Measurements from ENCODE around the gene PDILT. TPM values are rescaled to one million over a fixed set of nuclear protein-coding genes. Genes with fewer than 3 reads are reported as not detected.

Gene PDILT
- total and polyA plus RNA-seq, 2 of the 8 experiments (the other 6 are each of a cell fraction or from before 2014, with no cell fraction given): not detected

DNA sequence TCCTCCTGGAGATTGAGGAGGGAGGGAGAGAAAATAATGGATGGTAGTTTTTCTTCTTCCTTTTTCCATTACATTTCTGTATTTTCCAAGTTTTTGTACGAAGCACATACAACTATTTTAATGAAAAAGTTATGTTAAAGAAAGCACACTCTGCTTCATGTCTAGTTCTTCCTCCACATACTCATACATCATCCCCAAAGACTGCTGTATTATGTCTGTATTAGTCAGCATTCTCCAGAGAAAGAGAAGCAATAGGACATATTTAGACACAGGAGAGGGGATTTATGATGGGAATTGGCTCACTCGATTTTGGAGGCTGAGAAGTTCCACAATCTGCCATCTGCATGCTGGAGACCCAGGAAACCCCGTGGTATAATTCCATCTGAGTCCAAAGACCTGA is 36.7 kb upstream of the PDILT start:
- Histone ChIP-seq H3K23me2 (ENCODE audit: low read depth, low read length) (no peaks in the 10 kb centered on the region), H3K27me3 (replicated peaks in 1 of 4; ENCODE audit: control insufficient read depth in 3 of 4, extremely low read depth in 1 of 4, insufficient read depth in 3 of 4, low read length in 3 of 4) (no peaks in the 10 kb centered on the region), H3K4ac (replicated peaks; ENCODE audit: insufficient read length, low read depth, low read length) (no peak overlapping the region), H2BK12ac (ENCODE audit: low read depth, low read length) (no peak overlapping the region), H4K20me1 (replicated peaks in 1 of 2; ENCODE audit: control insufficient read depth in 1 of 2, insufficient read depth in 2 of 2, low read length in 2 of 2) (no peaks in the 10 kb centered on the region), H2BK20ac (ENCODE audit: low read length) (no peak overlapping the region), H4K8ac (ENCODE audit: extremely low read depth, insufficient read depth, low read length) (no peak overlapping the region), H3K23ac (ENCODE audit: insufficient read length) (no peak overlapping the region), H3K36me3 (ENCODE audit: control insufficient read depth in 2 of 4, insufficient read depth in 4 of 4, low read length in 3 of 4) (no peaks in the 10 kb centered on the region), H3K56ac (replicated peaks; ENCODE audit: insufficient read length, low read depth, low read length) (no peak overlapping the region), H2AK5ac (ENCODE audit: low read depth, low read length) (no peak overlapping the region), H3K4me2 (ENCODE audit: insufficient read depth in 1 of 2, low read depth in 2 of 2, low read length in 2 of 2) (no peak overlapping the region), H3K79me1 (ENCODE audit: low read depth, low read length) (no peaks in the 10 kb centered on the region), H2BK15ac (ENCODE audit: low read length) (no peak overlapping the region), H2BK120ac (replicated peaks; ENCODE audit: low read depth, low read length) (no peak overlapping the region), H3K9me3 (ENCODE audit: insufficient read depth in 2 of 2, low read depth in 1 of 2, low read length in 1 of 2) (no peaks in the 10 kb centered on the region), H2BK5ac (ENCODE audit: low read depth, low read length) (no peak overlapping the region), H3K18ac (ENCODE audit: extremely low read depth, low read length) (no peak overlapping the region), H3K27ac (ENCODE audit: low read depth, low read length) (no peak overlapping the region), H2AFZ (ENCODE audit: low read length) (no peak overlapping the region), H3K4me1 (replicated peaks in 1 of 4; ENCODE audit: control insufficient read depth in 3 of 4, insufficient read depth in 4 of 4, low read length in 3 of 4) (no peaks in the 10 kb centered on the region), H4K5ac (ENCODE audit: insufficient read length, low read depth, low read length) (no peak overlapping the region), H4K91ac (replicated peaks; ENCODE audit: insufficient read length, low read length) (no peak overlapping the region), H3K9ac (replicated peaks in 1 of 4; ENCODE audit: extremely low read depth in 1 of 4, low read depth in 3 of 4, low read length in 3 of 4) (no peak overlapping the region), H3K14ac (ENCODE audit: insufficient read length) (no peak overlapping the region), H3K4me3 (ENCODE audit: extremely low read depth in 1 of 4, insufficient read depth in 2 of 4, low read depth in 3 of 4, low read length in 4 of 4) (no peak overlapping the region), H3K79me2 (ENCODE audit: control insufficient read depth in 1 of 2, insufficient read depth in 2 of 2, low read length in 2 of 2) (no peaks in the 10 kb centered on the region)
- no peak for TF ChIP-seq FOSL1 (IDR thresholded peaks at IDR 0.05; ENCODE audit: insufficient read depth, low read depth, low read length)
- no peak for TF ChIP-seq YY1 (IDR thresholded peaks at IDR 0.05; ENCODE audit: low read depth, low read length)
- TF ChIP-seq EGR1 (IDR thresholded peaks at IDR 0.05; ENCODE audit: borderline replicate concordance, low read depth, low read length): no peak
- TF ChIP-seq POLR2AphosphoS5 (IDR thresholded peaks at IDR 0.05; ENCODE audit: low read depth, low read length): no peak
- no peak for TF ChIP-seq CEBPB (IDR thresholded peaks at IDR 0.05; ENCODE audit: low read depth, low read length)
- TF ChIP-seq ASH2L (IDR thresholded peaks at IDR 0.05; ENCODE audit: low read length): no peak
- no peak for TF ChIP-seq RFX5 (IDR thresholded peaks at IDR 0.05; ENCODE audit: borderline replicate concordance, low read depth, low read length)
- no peak for TF ChIP-seq NANOG (IDR thresholded peaks at IDR 0.05; ENCODE audit: insufficient read depth, low read depth, low read length, poor library complexity, severe bottlenecking)
- no peak for TF ChIP-seq SP1 (IDR thresholded peaks at IDR 0.05; ENCODE audit: low read depth, low read length)
- TF ChIP-seq, protein P1, sequence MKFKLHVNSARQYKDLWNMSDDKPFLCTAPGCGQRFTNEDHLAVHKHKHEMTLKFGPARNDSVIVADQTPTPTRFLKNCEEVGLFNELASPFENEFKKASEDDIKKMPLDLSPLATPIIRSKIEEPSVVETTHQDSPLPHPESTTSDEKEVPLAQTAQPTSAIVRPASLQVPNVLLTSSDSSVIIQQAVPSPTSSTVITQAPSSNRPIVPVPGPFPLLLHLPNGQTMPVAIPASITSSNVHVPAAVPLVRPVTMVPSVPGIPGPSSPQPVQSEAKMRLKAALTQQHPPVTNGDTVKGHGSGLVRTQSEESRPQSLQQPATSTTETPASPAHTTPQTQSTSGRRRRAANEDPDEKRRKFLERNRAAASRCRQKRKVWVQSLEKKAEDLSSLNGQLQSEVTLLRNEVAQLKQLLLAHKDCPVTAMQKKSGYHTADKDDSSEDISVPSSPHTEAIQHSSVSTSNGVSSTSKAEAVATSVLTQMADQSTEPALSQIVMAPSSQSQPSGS (IDR thresholded peaks at IDR 0.05; ENCODE audit: low read length): no peak
- no peak for TF ChIP-seq CBX8 (IDR thresholded peaks at IDR 0.05; ENCODE audit: borderline replicate concordance, low read depth, low read length)
- no peak for TF ChIP-seq TBP (IDR thresholded peaks at IDR 0.05; ENCODE audit: low read depth, low read length)
- DNase-seq (ENCODE audit: low read depth in 1 of 2, low spot score in 2 of 2) (no peak), FAIRE-seq (no peak)
- WGBS, 2 experiments (ENCODE audit: extremely low coverage in 1 of 2, insufficient coverage in 1 of 2, insufficient read length in 1 of 2, insufficient replicate concordance in 2 of 2, low coverage in 1 of 2, low lambda C conversion rate in 2 of 2, missing lambda C conversion rate in 1 of 2): 79% methylated on average over 2 of the region's 3 CpGs; no CpG with 5 or more reads in 1 of the 2 experiments
- POLR2A ChIA-PET (ENCODE audit: partially characterized antibody): no interaction called here
- CTCF ChIA-PET (ENCODE audit: partially characterized antibody): no interaction called here

Measured in H1 (cell line).